Activated CD8-positive, alpha-beta memory T cell treated with anti-CD3 and anti-CD28 coated beads for 24 hours (primary cell): Measurements from ENCODE around the gene TMEM38B.
A peak's percentile ranks its signal among the peaks of the same experiment; 100 is the strongest.
"Not testable (repeated sequence)": the region's sequence is repeated elsewhere in the genome, so short reads cannot be mapped to it uniquely, and the experiment has no call there.

Experiments used
- DNase-seq: peaks from one replicate; pipeline ENCODE4 v3.0.0-alpha.2; 2020

TMEM38B gene

GRCh38 chr9:105683688-105684275, 10.6 kb upstream of the TMEM38B start:
- DNase-seq: no peak

- no peak for DNase-seq
Measured at GRCh38 chr9:105686936-105687335, 7.4 kb upstream of the TMEM38B start.

- DNase-seq: no peak
Measured at GRCh38 chr9:105690742-105691141, 3.6 kb upstream of the TMEM38B start.

- DNase-seq: peak; percentile 59
Measured at GRCh38 chr9:105693435-105694189, 729 bp upstream of the TMEM38B start.

- DNase-seq: peak; percentile 87
Measured at GRCh38 chr9:105694848-105695581, 674 bp downstream of the TMEM38B start.

GRCh38 chr9:105696219-105696793, 2.0 kb downstream of the TMEM38B start:
- DNase-seq: no peak

GRCh38 chr9:105697871-105698270, 3.5 kb downstream of the TMEM38B start:
- DNase-seq: no peak

GRCh38 chr9:105698348-105698870, 4.1 kb downstream of the TMEM38B start:
- DNase-seq: no peak

- DNase-seq: no peak
Measured at GRCh38 chr9:105700668-105701067, 6.3 kb downstream of the TMEM38B start.

- DNase-seq: no peak
Measured at GRCh38 chr9:105701145-105701544, 6.8 kb downstream of the TMEM38B start.

- no peak for DNase-seq
Measured at GRCh38 chr9:105702207-105702606, 7.9 kb downstream of the TMEM38B start.

- not testable (repeated sequence) for DNase-seq
Measured at GRCh38 chr9:105703638-105704037, 9.3 kb downstream of the TMEM38B start.

- no peak for DNase-seq
Measured at GRCh38 chr9:105706156-105706555, 11.8 kb downstream of the TMEM38B start.

GRCh38 chr9:105708405-105708804, 14.1 kb downstream of the TMEM38B start:
- DNase-seq: no peak

GRCh38 chr9:105710638-105711037, 16.3 kb downstream of the TMEM38B start:
- DNase-seq: no peak

- DNase-seq: no peak
Measured at GRCh38 chr9:105711867-105712266, 17.5 kb downstream of the TMEM38B start.

- DNase-seq: no peak
Measured at GRCh38 chr9:105712297-105712696, 18.0 kb downstream of the TMEM38B start.

- no peak for DNase-seq
Measured at GRCh38 chr9:105712773-105713172, 18.4 kb downstream of the TMEM38B start.

- DNase-seq: no peak
Measured at GRCh38 chr9:105713260-105714019, 19.1 kb downstream of the TMEM38B start.

- DNase-seq: no peak
Measured at GRCh38 chr9:105714020-105714331, 19.6 kb downstream of the TMEM38B start.

GRCh38 chr9:105716146-105716545, 21.8 kb downstream of the TMEM38B start:
- no peak for DNase-seq

- no peak for DNase-seq
Measured at GRCh38 chr9:105722099-105722498, 27.8 kb downstream of the TMEM38B start.

- no peak for DNase-seq
Measured at GRCh38 chr9:105725370-105725769, 31.0 kb downstream of the TMEM38B start.
